Suppressor macrophage treated with lipopolysaccharide for 4 hours (primary cell): ENCODE measurements around the gene CCT8.
"Not testable (repeated sequence)": the region's sequence is repeated elsewhere in the genome, so short reads cannot be mapped to it uniquely, and the experiment has no call there.

Source experiments
- DNase-seq: peaks from one replicate; pipeline ENCODE4 v3.0.0-alpha.2; 2020

CCT8 gene

GRCh38 chr21:29077651-29078090 lies 4.2 kb upstream of the CCT8 start:
- no peak for DNase-seq

GRCh38 chr21:29076731-29077640 lies 3.5 kb upstream of the CCT8 start:
- DNase-seq: not testable (repeated sequence)

GRCh38 chr21:29075706-29076466 lies 2.4 kb upstream of the CCT8 start:
- DNase-seq: no peak

GRCh38 chr21:29074783-29075182 lies 1.3 kb upstream of the CCT8 start:
- no peak for DNase-seq

- no peak for DNase-seq
Observed at GRCh38 chr21:29074007-29074376, 544 bp upstream of the CCT8 start.

- peak; percentile 51 for DNase-seq
Observed at GRCh38 chr21:29072873-29073221, 601 bp downstream of the CCT8 start.

GRCh38 chr21:29064850-29065481 lies 8.5 kb downstream of the CCT8 start:
- peak; percentile 82 for DNase-seq

GRCh38 chr21:29056538-29057050 lies 16.9 kb downstream of the CCT8 start:
- DNase-seq: no peak

- no peak for DNase-seq
Observed at GRCh38 chr21:29056005-29056404, 17.4 kb downstream of the CCT8 start.

GRCh38 chr21:29055080-29055479 lies 18.4 kb downstream of the CCT8 start:
- DNase-seq: no peak

- DNase-seq: no peak
Observed at GRCh38 chr21:29053656-29054055, 19.8 kb downstream of the CCT8 start.

GRCh38 chr21:29053011-29053553 lies 20.4 kb downstream of the CCT8 start:
- no peak for DNase-seq

GRCh38 chr21:29052224-29052623 lies 21.2 kb downstream of the CCT8 start:
- DNase-seq: no peak

GRCh38 chr21:29034678-29035077 lies 38.8 kb downstream of the CCT8 start:
- no peak for DNase-seq

- DNase-seq: no peak
Observed at GRCh38 chr21:29033871-29034270, 39.6 kb downstream of the CCT8 start.

- DNase-seq: no peak
Observed at GRCh38 chr21:29033301-29033700, 40.1 kb downstream of the CCT8 start.

GRCh38 chr21:29030909-29031308 lies 42.5 kb downstream of the CCT8 start:
- DNase-seq: no peak

- DNase-seq: no peak
Observed at GRCh38 chr21:29029524-29029923, 43.9 kb downstream of the CCT8 start.

GRCh38 chr21:29025328-29025713 lies 48.1 kb downstream of the CCT8 start:
- DNase-seq: peak; percentile 9

GRCh38 chr21:29024474-29025327 lies 48.7 kb downstream of the CCT8 start, which contains the start of gene USP16:
TSS of gene USP16 (plus strand) at chr21:29024668. CDS start at chr21:29027914, 3,246 bp downstream.
- DNase-seq: peak; percentile 98

- DNase-seq: no peak
Observed at GRCh38 chr21:29022166-29022565, 51.3 kb downstream of the CCT8 start.

GRCh38 chr21:29018540-29018939 lies 54.9 kb downstream of the CCT8 start:
- DNase-seq: peak; percentile 8
